ENCODE data around the gene TLK2. TPM values are rescaled to one million over a fixed set of nuclear protein-coding genes. Genes with fewer than 3 reads are reported as not detected.
"Not testable (repeated sequence)": the region's sequence is repeated elsewhere in the genome, so short reads cannot be mapped to it uniquely, and the experiment has no call there.

Gene TLK2
- total and polyA plus RNA-seq, 2 experiments from 2014 or later, result 19.6 to 56.1 TPM

- H3F3A ChIP-seq (replicated peaks; ENCODE audit: low read depth); H3K4me2 ChIP-seq; H3K9me3 Mint-ChIP-seq; ATAC-seq; H3K27me3 ChIP-seq (ENCODE audit: insufficient read depth); H3K27me3 Mint-ChIP-seq (ENCODE audit: insufficient read depth, low read depth, poor library complexity); H3K4me3 Mint-ChIP-seq; H3K4me1 Mint-ChIP-seq; H2AFZ ChIP-seq; DNase-seq (ENCODE audit: low spot score); H3K27ac ChIP-seq (ENCODE audit: low read depth); H3K4me1 ChIP-seq (ENCODE audit: insufficient read depth); H3K27ac Mint-ChIP-seq; H3K4me3 ChIP-seq; H3K36me3 ChIP-seq (ENCODE audit: insufficient read depth); H3K9me2 ChIP-seq (ENCODE audit: insufficient read depth): not testable (repeated sequence)
- peaks cover 82% of the 10 kb centered on the region for H3K79me2 ChIP-seq (replicated peaks; ENCODE audit: insufficient read depth)
- H3K36me3 Mint-ChIP-seq (ENCODE audit: low read depth), result peaks cover 38% of the 10 kb centered on the region
- peaks cover 21% of the 10 kb centered on the region for H4K20me1 ChIP-seq (replicated peaks; ENCODE audit: insufficient read depth)
Observed at GRCh38 chr17:62482553-62482952, 3.9 kb downstream of the TLK2 start.

- not testable (repeated sequence) for H3K9me3 Mint-ChIP-seq; H2AFZ ChIP-seq; H3K4me1 Mint-ChIP-seq; H3K27me3 Mint-ChIP-seq (ENCODE audit: insufficient read depth, low read depth, poor library complexity); H3K27me3 ChIP-seq (ENCODE audit: insufficient read depth); H3K4me1 ChIP-seq (ENCODE audit: insufficient read depth); DNase-seq (ENCODE audit: low spot score); H3K27ac ChIP-seq (ENCODE audit: low read depth); H3K27ac Mint-ChIP-seq; ATAC-seq; H3K4me3 Mint-ChIP-seq; H3K4me3 ChIP-seq; H3K4me2 ChIP-seq; H3K9me2 ChIP-seq (ENCODE audit: insufficient read depth); H3K36me3 ChIP-seq (ENCODE audit: insufficient read depth); H3F3A ChIP-seq (replicated peaks; ENCODE audit: low read depth)
- Histone ChIP-seq H4K20me1 (replicated peaks; ENCODE audit: insufficient read depth) (peaks cover 21% of the 10 kb centered on the region; the same call in 1 of the 2 replicates), H3K79me2 (replicated peaks; ENCODE audit: insufficient read depth) (peaks cover 96% of the 10 kb centered on the region)
- peaks cover 11% of the 10 kb centered on the region for H3K36me3 Mint-ChIP-seq (ENCODE audit: low read depth)
Observed at GRCh38 chr17:62490990-62491389, 12.4 kb downstream of the TLK2 start.

GRCh38 chr17:62493049-62493655 lies 14.5 kb downstream of the TLK2 start:
- H3K9me3 Mint-ChIP-seq; H3K4me3 Mint-ChIP-seq; H3K27me3 ChIP-seq (ENCODE audit: insufficient read depth); H3K4me1 ChIP-seq (ENCODE audit: insufficient read depth); DNase-seq (ENCODE audit: low spot score); H3K36me3 Mint-ChIP-seq (ENCODE audit: low read depth); H3K9me2 ChIP-seq (ENCODE audit: insufficient read depth); H3K4me1 Mint-ChIP-seq; H3K27me3 Mint-ChIP-seq (ENCODE audit: insufficient read depth, low read depth, poor library complexity); H2AFZ ChIP-seq; H3K4me2 ChIP-seq; H3K36me3 ChIP-seq (ENCODE audit: insufficient read depth); ATAC-seq; H3F3A ChIP-seq (replicated peaks; ENCODE audit: low read depth); H3K27ac Mint-ChIP-seq; H3K4me3 ChIP-seq; H3K27ac ChIP-seq (ENCODE audit: low read depth): not testable (repeated sequence)
- H4K20me1 ChIP-seq (replicated peaks; ENCODE audit: insufficient read depth), result peaks cover 13% of the 10 kb centered on the region; the same call in 1 of the 2 replicates
- H3K79me2 ChIP-seq (replicated peaks; ENCODE audit: insufficient read depth), result peaks cover 98% of the 10 kb centered on the region

GRCh38 chr17:62494073-62494472 lies 15.4 kb downstream of the TLK2 start:
- not testable (repeated sequence) for H3K4me2 ChIP-seq; H3K4me3 Mint-ChIP-seq; H3K4me1 ChIP-seq (ENCODE audit: insufficient read depth); H3K27me3 Mint-ChIP-seq (ENCODE audit: insufficient read depth, low read depth, poor library complexity); H3K36me3 Mint-ChIP-seq (ENCODE audit: low read depth); H3K9me2 ChIP-seq (ENCODE audit: insufficient read depth); H3F3A ChIP-seq (replicated peaks; ENCODE audit: low read depth); H3K9me3 Mint-ChIP-seq; DNase-seq (ENCODE audit: low spot score); H3K36me3 ChIP-seq (ENCODE audit: insufficient read depth); H3K27ac ChIP-seq (ENCODE audit: low read depth); H2AFZ ChIP-seq; H3K27ac Mint-ChIP-seq; H3K27me3 ChIP-seq (ENCODE audit: insufficient read depth); ATAC-seq; H3K4me1 Mint-ChIP-seq; H3K4me3 ChIP-seq
- H4K20me1 ChIP-seq (replicated peaks; ENCODE audit: insufficient read depth), result peaks cover 11% of the 10 kb centered on the region; the same call in 1 of the 2 replicates
- peaks cover 92% of the 10 kb centered on the region for H3K79me2 ChIP-seq (replicated peaks; ENCODE audit: insufficient read depth)

GRCh38 chr17:62496344-62496743 lies 17.7 kb downstream of the TLK2 start:
- not testable (repeated sequence) for H3F3A ChIP-seq (replicated peaks; ENCODE audit: low read depth); H3K27me3 ChIP-seq (ENCODE audit: insufficient read depth); H3K4me1 ChIP-seq (ENCODE audit: insufficient read depth); ATAC-seq; H3K9me3 Mint-ChIP-seq; H3K27me3 Mint-ChIP-seq (ENCODE audit: insufficient read depth, low read depth, poor library complexity); H3K4me3 Mint-ChIP-seq; H3K27ac Mint-ChIP-seq; H3K27ac ChIP-seq (ENCODE audit: low read depth); H3K4me2 ChIP-seq; H4K20me1 ChIP-seq (replicated peaks; ENCODE audit: insufficient read depth); H3K36me3 Mint-ChIP-seq (ENCODE audit: low read depth); H2AFZ ChIP-seq; H3K4me1 Mint-ChIP-seq; DNase-seq (ENCODE audit: low spot score); H3K9me2 ChIP-seq (ENCODE audit: insufficient read depth); H3K36me3 ChIP-seq (ENCODE audit: insufficient read depth); H3K4me3 ChIP-seq
- peaks cover 90% of the 10 kb centered on the region for H3K79me2 ChIP-seq (replicated peaks; ENCODE audit: insufficient read depth)

GRCh38 chr17:62498796-62499195 lies 20.2 kb downstream of the TLK2 start:
- not testable (repeated sequence) for H3K9me3 Mint-ChIP-seq; H3K36me3 ChIP-seq (ENCODE audit: insufficient read depth); H3K27me3 ChIP-seq (ENCODE audit: insufficient read depth); ATAC-seq; H3K27ac ChIP-seq (ENCODE audit: low read depth); H3K4me1 ChIP-seq (ENCODE audit: insufficient read depth); H3K4me1 Mint-ChIP-seq; H2AFZ ChIP-seq; DNase-seq (ENCODE audit: low spot score); H3K4me3 Mint-ChIP-seq; H3K9me2 ChIP-seq (ENCODE audit: insufficient read depth); H3K27ac Mint-ChIP-seq; H3F3A ChIP-seq (replicated peaks; ENCODE audit: low read depth); H3K4me2 ChIP-seq; H3K27me3 Mint-ChIP-seq (ENCODE audit: insufficient read depth, low read depth, poor library complexity); H3K36me3 Mint-ChIP-seq (ENCODE audit: low read depth); H3K4me3 ChIP-seq; H4K20me1 ChIP-seq (replicated peaks; ENCODE audit: insufficient read depth)
- peaks cover 89% of the 10 kb centered on the region for H3K79me2 ChIP-seq (replicated peaks; ENCODE audit: insufficient read depth)

GRCh38 chr17:62500463-62500862 lies 21.8 kb downstream of the TLK2 start:
- H3K79me2 ChIP-seq (replicated peaks; ENCODE audit: insufficient read depth), result peaks cover 89% of the 10 kb centered on the region
- not testable (repeated sequence) for DNase-seq (ENCODE audit: low spot score); H3K4me1 Mint-ChIP-seq; H3K4me1 ChIP-seq (ENCODE audit: insufficient read depth); H3K27me3 Mint-ChIP-seq (ENCODE audit: insufficient read depth, low read depth, poor library complexity); H3K36me3 Mint-ChIP-seq (ENCODE audit: low read depth); H3K4me3 Mint-ChIP-seq; H3K27ac ChIP-seq (ENCODE audit: low read depth); H3K27me3 ChIP-seq (ENCODE audit: insufficient read depth); H3K27ac Mint-ChIP-seq; H3K4me2 ChIP-seq; H3K9me3 Mint-ChIP-seq; H3F3A ChIP-seq (replicated peaks; ENCODE audit: low read depth); H3K4me3 ChIP-seq; H4K20me1 ChIP-seq (replicated peaks; ENCODE audit: insufficient read depth); H3K9me2 ChIP-seq (ENCODE audit: insufficient read depth); ATAC-seq; H2AFZ ChIP-seq; H3K36me3 ChIP-seq (ENCODE audit: insufficient read depth)
